H9 (cell line): ENCODE measurements around the gene GTF2A1L. TPM values are rescaled to one million over a fixed set of nuclear protein-coding genes. Genes with fewer than 3 reads are reported as not detected.

Source experiments
- DNase-seq: peaks from one replicate; pipeline ENCODE4 v3.0.0-alpha.2; 2017
- H2AFZ ChIP-seq: one replicate; pipeline ENCODE4 v1.6.1; 2013; ENCODE audit warnings: mild to moderate bottlenecking, low read length, control low read depth, moderate library complexity
- H2AK5ac ChIP-seq: 2 replicates; pipeline ENCODE4 v1.6.1; 2013; ENCODE audit warnings: low read length, control low read depth, mixed read lengths; ENCODE audit not compliant: insufficient read length
- H2BK120ac ChIP-seq: one replicate; pipeline ENCODE4 v1.6.1; 2013; ENCODE audit warnings: low read depth, mild to moderate bottlenecking, low read length, control low read depth, inconsistent platforms; ENCODE audit not compliant: poor library complexity, severe bottlenecking
- H2BK12ac ChIP-seq: 2 replicates; pipeline ENCODE4 v1.6.1; 2013; ENCODE audit warnings: low read length, control low read depth, mixed read lengths, low read depth; ENCODE audit not compliant: insufficient read length
- H2BK15ac ChIP-seq: 2 replicates; pipeline ENCODE4 v1.6.1; 2013; ENCODE audit warnings: low read depth, low read length, control low read depth
- H2BK20ac ChIP-seq: one replicate; pipeline ENCODE4 v1.6.1; 2013; ENCODE audit warnings: low read depth, mild to moderate bottlenecking, low read length, control low read depth, inconsistent platforms; ENCODE audit not compliant: poor library complexity, severe bottlenecking
- H2BK5ac ChIP-seq: 2 replicates; pipeline ENCODE4 v1.6.1; 2013; ENCODE audit warnings: low read length, control low read depth, mixed read lengths; ENCODE audit not compliant: insufficient read length
- H3K14ac ChIP-seq: 2 replicates; pipeline ENCODE4 v1.6.1; 2013; ENCODE audit warnings: low read length, control low read depth; ENCODE audit not compliant: insufficient read depth
- H3K18ac ChIP-seq: 2 replicates; pipeline ENCODE4 v1.6.1; 2013; ENCODE audit warnings: low read depth, mild to moderate bottlenecking, mixed read lengths, low read length, control low read depth; ENCODE audit not compliant: insufficient read length
- H3K23ac ChIP-seq: 2 replicates; pipeline ENCODE4 v1.6.1; 2013; ENCODE audit warnings: low read length, control low read depth, mixed read lengths, low read depth; ENCODE audit not compliant: insufficient read length
- H3K23me2 ChIP-seq: 2 replicates; pipeline ENCODE4 v1.6.1; 2013; ENCODE audit warnings: low read depth, mild to moderate bottlenecking, mixed read lengths, low read length, control low read depth; ENCODE audit not compliant: insufficient read length, poor library complexity, severe bottlenecking
- H3K27ac ChIP-seq: 2 replicates; pipeline ENCODE4 v1.5.1; 2013; ENCODE audit warnings: low read length, control low read depth, mixed read lengths, low read depth; ENCODE audit not compliant: insufficient read length
- H3K27me3 ChIP-seq: 2 replicates; pipeline ENCODE4 v1.6.1; 2013; ENCODE audit warnings: low read length, control low read depth, inconsistent platforms; ENCODE audit not compliant: insufficient read depth
- H3K4ac ChIP-seq: 2 replicates; pipeline ENCODE4 v1.6.1; 2013; ENCODE audit warnings: low read depth, mild to moderate bottlenecking, control low read depth, inconsistent platforms, low read length, moderate library complexity
- H3K4me1 ChIP-seq: 2 replicates; pipeline ENCODE4 v1.6.1; 2013; ENCODE audit warnings: low read length, control low read depth, inconsistent platforms; ENCODE audit not compliant: insufficient read depth
- H3K4me2 ChIP-seq: 2 replicates; pipeline ENCODE4 v1.6.1; 2013; ENCODE audit warnings: low read length, control low read depth, mixed read lengths; ENCODE audit not compliant: insufficient read length, insufficient read depth
- H3K56ac ChIP-seq: 2 replicates; pipeline ENCODE4 v1.6.1; 2013; ENCODE audit warnings: low read depth, mild to moderate bottlenecking, mixed read lengths, low read length, control low read depth; ENCODE audit not compliant: insufficient read length
- H3K79me1 ChIP-seq: 2 replicates; pipeline ENCODE4 v1.6.1; 2013; ENCODE audit warnings: low read depth, mild to moderate bottlenecking, moderate library complexity, low read length, control low read depth, inconsistent platforms; ENCODE audit not compliant: insufficient read depth, poor library complexity, severe bottlenecking
- H3K79me2 ChIP-seq: 2 replicates; pipeline ENCODE4 v1.6.1; 2013; ENCODE audit warnings: low read length, control low read depth, inconsistent platforms; ENCODE audit not compliant: insufficient read depth
- H3K9ac ChIP-seq: 2 replicates; pipeline ENCODE4 v1.6.1; 2013; ENCODE audit warnings: low read length, control low read depth, mixed read lengths; ENCODE audit not compliant: insufficient read length; ENCODE audit errors: extremely low read depth
- H3K9me3 ChIP-seq: one replicate; pipeline ENCODE4 v1.6.1; 2013; ENCODE audit warnings: low read depth, low read length, inconsistent platforms; ENCODE audit not compliant: control insufficient read depth
- H3T11ph ChIP-seq: one replicate; pipeline ENCODE4 v1.6.1; 2013; ENCODE audit warnings: mild to moderate bottlenecking, low read length, control low read depth, inconsistent platforms
- H4K20me1 ChIP-seq: one replicate; pipeline ENCODE4 v1.6.1; 2013; ENCODE audit not compliant: control insufficient read depth, insufficient read length, insufficient read depth
- H4K5ac ChIP-seq: 2 replicates; pipeline ENCODE4 v1.6.1; 2013; ENCODE audit warnings: low read depth, mild to moderate bottlenecking, mixed read lengths, low read length, control low read depth; ENCODE audit not compliant: insufficient read length
- H4K8ac ChIP-seq: replicated peaks from 2 replicates; pipeline ENCODE4 v1.6.1; 2013; ENCODE audit warnings: low read length, control low read depth, mixed read lengths, low read depth; ENCODE audit not compliant: insufficient read length
- H4K91ac ChIP-seq: 2 replicates; pipeline ENCODE4 v1.6.1; 2013; ENCODE audit warnings: low read depth, mild to moderate bottlenecking, moderate library complexity, mixed read lengths, low read length, control low read depth; ENCODE audit not compliant: insufficient read length
- H3K27ac Mint-ChIP-seq, 3 experiments: 2 replicates in 2 of 3; 3 replicates in 1 of 3; pipeline ENCODE4 v1.8.0; 2020 to 2021; ENCODE audit warnings: mixed read lengths in 3 of 3, mild to moderate bottlenecking in 1 of 3, moderate library complexity in 1 of 3
- H3K27me3 Mint-ChIP-seq: 2 replicates; pipeline ENCODE4 v1.8.0; 2021; ENCODE audit warnings: low read depth, mild to moderate bottlenecking, moderate library complexity, mixed read lengths
- H3K36me3 Mint-ChIP-seq, 3 experiments: 2 replicates in 2 of 3; 3 replicates in 1 of 3; pipeline ENCODE4 v1.8.0; 2020 to 2021; ENCODE audit warnings: low read depth in 3 of 3, mixed read lengths in 3 of 3; ENCODE audit not compliant: insufficient read depth in 1 of 3
- H3K4me1 Mint-ChIP-seq, 2 experiments: 2 replicates each; pipeline ENCODE4 v1.8.0; 2020; ENCODE audit warnings: mixed read lengths in 2 of 2
- H3K4me3 Mint-ChIP-seq, 2 experiments: 2 replicates in 1 of 2; 3 replicates in 1 of 2; pipeline ENCODE4 v1.8.0; 2020 to 2021; ENCODE audit warnings: mild to moderate bottlenecking in 2 of 2, mixed read lengths in 2 of 2, moderate library complexity in 1 of 2
- H3K9me3 Mint-ChIP-seq, 2 experiments: 2 replicates in 1 of 2; 3 replicates in 1 of 2; pipeline ENCODE4 v1.8.0; 2020; ENCODE audit warnings: mild to moderate bottlenecking in 2 of 2, mixed read lengths in 2 of 2, moderate library complexity in 1 of 2
- CTCF ChIP-seq: fragments of 200-600 bp; sonication (generic); conservative IDR thresholded peaks from 3 replicates; pipeline ENCODE4 v1.8.0; 2021; ENCODE audit warnings: antibody characterized with exemption, mild to moderate bottlenecking
- WGBS: extraction: QIAGEN DNeasy Blood & Tissue Kit; methylation state at CpG from one replicate; pipeline ENCODE4 v1.1.7; 2013; ENCODE audit warnings: missing lambda C conversion rate, low lambda C conversion rate, mixed read lengths; ENCODE audit not compliant: insufficient read length; ENCODE audit errors: extremely low coverage; 5-methylcytosine and 5-hydroxymethylcytosine counted together
- long read RNA-seq: library from polyadenylated mRNA; unstranded; transcript quantifications from one replicate; pipeline ENCODE4 v2.0.0, GENCODE V29; 2020
- total RNA-seq: library from RNA; stranded (reverse); gene quantifications from 2 replicates; pipeline ENCODE4 v1.2.1, GENCODE V29; 2021

The GTF2A1L gene
- total RNA-seq: not detected in 2 replicates
- long read RNA-seq: 0 reads

GRCh38 chr2:48617618-48618017, at the start of gene GTF2A1L:
TSS of gene GTF2A1L (plus strand) at chr2:48617856. CDS start at chr2:48617875, 19 bp downstream.
- Histone ChIP-seq H4K91ac (no peak within 1 kb of the TSS), H3K23ac (no peak within 1 kb of the TSS), H2BK20ac (no peak within 1 kb of the TSS), H3T11ph (no peak within 1 kb of the TSS), H3K27me3 (no peaks in the 10 kb centered on the region), H3K9ac (no peak within 1 kb of the TSS), H4K5ac (no peak within 1 kb of the TSS), H3K9me3 (no peaks in the 10 kb centered on the region), H3K79me1 (no peaks in the 10 kb centered on the region), H3K27ac (no peak within 1 kb of the TSS), H3K18ac (no peak within 1 kb of the TSS), H2AFZ (no peak within 1 kb of the TSS), H3K4ac (no peak within 1 kb of the TSS), H4K20me1 (no peaks in the 10 kb centered on the region), H2BK120ac (no peak within 1 kb of the TSS), H2BK12ac (no peak within 1 kb of the TSS), H3K79me2 (no peaks in the 10 kb centered on the region), H2AK5ac (no peak within 1 kb of the TSS), H3K56ac (no peak within 1 kb of the TSS), H2BK5ac (no peak within 1 kb of the TSS), H2BK15ac (no peak within 1 kb of the TSS), H3K23me2 (no peaks in the 10 kb centered on the region), H3K4me2 (no peak within 1 kb of the TSS), H3K4me1 (no peaks in the 10 kb centered on the region), H4K8ac (no peak within 1 kb of the TSS), H3K14ac (no peak within 1 kb of the TSS; the same call in 1 of the 2 replicates)
- Mint-ChIP-seq H3K4me3 (no peak within 1 kb of the TSS), H3K9me3 (peaks cover 10 to 12% of the 10 kb centered on the region in 2 experiments; a peak in 4 of 5 replicates), H3K27me3 (no peaks in the 10 kb centered on the region), H3K4me1 (no peaks in the 10 kb centered on the region), H3K36me3 (peaks cover 6 to 13% (median 8%) of the 10 kb centered on the region in 3 experiments; a peak in 6 of 7 replicates), H3K27ac (no peak within 1 kb of the TSS; a peak in 1 of 7 replicates)
- WGBS: no CpG with 5 or more reads among the region's 26 CpGs
- no peak for TF ChIP-seq CTCF
- no peak for DNase-seq
